Ovary (tissue), 3 donors: ENCODE data around the gene DCTPP1.

ENCODE experiments used
- POLR2A ChIP-seq: fragments of 450-650 bp; IDR thresholded peaks from one replicate; pipeline ENCODE4 v1.6.1; 2017; ENCODE audit warnings: antibody characterized with exemption, mild to moderate bottlenecking, moderate library complexity
- TF ChIP-seq, protein P1 (sequence below), 3 donors: fragments of 450-650 bp in 2 of 3; fragments of 200-600 bp in 1 of 3; IDR thresholded peaks; one replicate each; pipeline versions ENCODE4 v1.5.1 to v1.8.0; 2016 to 2022; ENCODE audit warnings: antibody characterized with exemption in 3 of 3, mild to moderate bottlenecking in 1 of 3
- donor health status: DM: no; HTN: no; CAD: no.

GRCh38 chr16:30456302-30456701, 26.5 kb upstream of the DCTPP1 start:
- TF ChIP-seq, protein P1, sequence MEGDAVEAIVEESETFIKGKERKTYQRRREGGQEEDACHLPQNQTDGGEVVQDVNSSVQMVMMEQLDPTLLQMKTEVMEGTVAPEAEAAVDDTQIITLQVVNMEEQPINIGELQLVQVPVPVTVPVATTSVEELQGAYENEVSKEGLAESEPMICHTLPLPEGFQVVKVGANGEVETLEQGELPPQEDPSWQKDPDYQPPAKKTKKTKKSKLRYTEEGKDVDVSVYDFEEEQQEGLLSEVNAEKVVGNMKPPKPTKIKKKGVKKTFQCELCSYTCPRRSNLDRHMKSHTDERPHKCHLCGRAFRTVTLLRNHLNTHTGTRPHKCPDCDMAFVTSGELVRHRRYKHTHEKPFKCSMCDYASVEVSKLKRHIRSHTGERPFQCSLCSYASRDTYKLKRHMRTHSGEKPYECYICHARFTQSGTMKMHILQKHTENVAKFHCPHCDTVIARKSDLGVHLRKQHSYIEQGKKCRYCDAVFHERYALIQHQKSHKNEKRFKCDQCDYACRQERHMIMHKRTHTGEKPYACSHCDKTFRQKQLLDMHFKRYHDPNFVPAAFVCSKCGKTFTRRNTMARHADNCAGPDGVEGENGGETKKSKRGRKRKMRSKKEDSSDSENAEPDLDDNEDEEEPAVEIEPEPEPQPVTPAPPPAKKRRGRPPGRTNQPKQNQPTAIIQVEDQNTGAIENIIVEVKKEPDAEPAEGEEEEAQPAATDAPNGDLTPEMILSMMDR (IDR thresholded peaks at IDR 0.05) = no peak
- TF ChIP-seq POLR2A = no peak
